Measurements from ENCODE around the gene ARFGAP2. TPM values are rescaled to one million over a fixed set of nuclear protein-coding genes. Genes with fewer than 3 reads are reported as not detected.

ARFGAP2 gene
- total and polyA plus RNA-seq, 9 of the 15 experiments (the other 6 are each of a cell fraction or from before 2014, with no cell fraction given): 29.1 to 140 (median 90.1) TPM

- TF ChIP-seq RERE (CRISPR knock-in tag; IDR thresholded peaks at IDR 0.05; ENCODE audit: borderline replicate concordance) (no peak), NFRKB (IDR thresholded peaks at IDR 0.05; ENCODE audit: low read depth) (no peak), ZNF75A (CRISPR knock-in tag; IDR thresholded peaks at IDR 0.05) (no peak), RNF2 (IDR thresholded peaks at IDR 0.05) (no peak), TAF9B (IDR thresholded peaks at IDR 0.05; ENCODE audit: partially characterized antibody) (no peak), ZNF707 (CRISPR knock-in tag; conservative IDR thresholded peaks at IDR 0.05) (no peak), TFE3 (CRISPR knock-in tag; IDR thresholded peaks at IDR 0.05) (no peak), ELF4 (CRISPR knock-in tag; IDR thresholded peaks at IDR 0.05) (no peak)
- TF ChIP-seq, protein P1, sequence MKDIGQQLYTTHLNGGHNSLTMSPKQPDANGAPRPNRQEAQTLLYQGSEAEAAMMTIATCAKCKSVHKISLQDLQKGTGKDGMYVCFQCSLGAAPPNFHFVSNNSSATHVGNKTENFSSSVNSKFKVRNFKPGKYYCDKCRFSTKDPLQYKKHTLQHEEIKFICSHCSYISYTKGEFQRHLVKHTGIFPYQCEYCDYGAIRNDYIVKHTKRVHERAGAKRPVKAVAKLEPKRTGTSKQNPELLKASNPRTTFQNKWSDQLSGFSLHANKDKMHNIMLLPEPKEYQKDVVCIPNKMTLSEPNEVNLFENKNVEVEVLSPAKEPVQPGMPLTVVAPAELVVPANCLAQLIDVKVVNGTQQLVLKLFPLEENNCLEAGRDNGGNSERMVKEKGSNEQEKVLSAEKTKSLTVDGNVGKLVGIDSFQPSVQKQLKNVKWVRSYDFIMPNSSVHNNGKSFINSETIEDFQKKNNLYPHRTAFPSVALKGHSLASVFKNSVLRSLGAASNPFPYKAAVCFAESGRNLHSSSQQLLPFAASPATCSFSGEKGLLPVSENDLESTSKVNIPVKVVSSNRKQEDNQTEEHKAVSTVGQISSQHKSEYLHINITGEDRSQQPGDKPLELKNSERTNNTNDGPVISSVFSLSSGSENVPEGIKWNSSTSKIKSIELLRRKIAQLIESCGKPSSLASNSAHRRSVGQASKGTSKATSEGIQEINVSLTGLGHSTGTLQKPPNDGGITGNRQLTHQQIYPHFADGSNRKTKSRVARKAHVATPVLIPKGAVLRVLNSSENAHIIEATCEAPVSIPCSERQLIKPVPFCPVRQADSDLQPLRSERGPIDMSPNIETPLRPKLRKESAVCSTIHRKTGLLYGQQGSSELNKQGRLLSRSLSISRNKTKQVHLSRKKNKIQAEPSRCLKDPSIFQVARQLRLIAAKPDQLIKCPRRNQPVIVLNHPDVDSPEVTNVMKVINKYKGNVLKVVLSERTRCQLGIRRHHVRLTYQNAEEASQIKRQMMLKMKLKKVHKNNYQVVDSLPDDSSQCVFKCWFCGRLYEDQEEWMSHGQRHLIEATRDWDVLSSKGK (CRISPR knock-in tag; IDR thresholded peaks at IDR 0.05): no peak
- TF ChIP-seq, protein P2, sequence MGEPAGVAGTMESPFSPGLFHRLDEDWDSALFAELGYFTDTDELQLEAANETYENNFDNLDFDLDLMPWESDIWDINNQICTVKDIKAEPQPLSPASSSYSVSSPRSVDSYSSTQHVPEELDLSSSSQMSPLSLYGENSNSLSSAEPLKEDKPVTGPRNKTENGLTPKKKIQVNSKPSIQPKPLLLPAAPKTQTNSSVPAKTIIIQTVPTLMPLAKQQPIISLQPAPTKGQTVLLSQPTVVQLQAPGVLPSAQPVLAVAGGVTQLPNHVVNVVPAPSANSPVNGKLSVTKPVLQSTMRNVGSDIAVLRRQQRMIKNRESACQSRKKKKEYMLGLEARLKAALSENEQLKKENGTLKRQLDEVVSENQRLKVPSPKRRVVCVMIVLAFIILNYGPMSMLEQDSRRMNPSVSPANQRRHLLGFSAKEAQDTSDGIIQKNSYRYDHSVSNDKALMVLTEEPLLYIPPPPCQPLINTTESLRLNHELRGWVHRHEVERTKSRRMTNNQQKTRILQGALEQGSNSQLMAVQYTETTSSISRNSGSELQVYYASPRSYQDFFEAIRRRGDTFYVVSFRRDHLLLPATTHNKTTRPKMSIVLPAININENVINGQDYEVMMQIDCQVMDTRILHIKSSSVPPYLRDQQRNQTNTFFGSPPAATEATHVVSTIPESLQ (CRISPR knock-in tag; IDR thresholded peaks at IDR 0.05): no peak
Observed at GRCh38 chr11:47124675-47125074, 52.0 kb downstream of the ARFGAP2 start (continued).
